ENCODE data around the gene MSX1. TPM values are rescaled to one million over a fixed set of nuclear protein-coding genes. Genes with fewer than 3 reads are reported as not detected.

Gene MSX1
- polyA plus RNA-seq, 3 donors from 2014 or later: 0.19 TPM; not detected in 2

DNA sequence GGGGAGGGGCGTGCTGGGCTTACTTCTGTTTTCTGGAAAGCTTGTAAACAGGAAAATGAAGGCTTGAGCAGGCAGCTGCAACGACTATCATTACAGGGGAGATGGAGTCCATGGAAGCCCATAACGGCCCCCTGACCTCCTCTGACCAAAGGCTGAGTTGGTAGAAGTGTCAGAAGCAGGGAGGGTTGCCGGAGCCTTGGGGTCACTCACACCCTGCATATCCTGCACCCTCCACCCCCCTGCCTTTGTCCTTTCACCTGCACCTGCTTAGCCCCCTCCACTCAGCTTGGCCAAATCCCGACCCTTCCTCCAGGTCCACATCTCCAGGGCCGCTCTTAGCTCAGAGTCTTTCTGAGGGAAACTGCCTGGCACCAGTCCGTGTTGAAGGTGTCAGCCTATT lies 12.5 kb upstream of the MSX1 start:
- no peaks in the 10 kb centered on the region for H3K9me3 Mint-ChIP-seq
- peaks cover 7 to 10% (median 8%) of the 10 kb centered on the region in 3 donors for H3K27me3 Mint-ChIP-seq (ENCODE audit: low read depth in 3 of 3)

DNA sequence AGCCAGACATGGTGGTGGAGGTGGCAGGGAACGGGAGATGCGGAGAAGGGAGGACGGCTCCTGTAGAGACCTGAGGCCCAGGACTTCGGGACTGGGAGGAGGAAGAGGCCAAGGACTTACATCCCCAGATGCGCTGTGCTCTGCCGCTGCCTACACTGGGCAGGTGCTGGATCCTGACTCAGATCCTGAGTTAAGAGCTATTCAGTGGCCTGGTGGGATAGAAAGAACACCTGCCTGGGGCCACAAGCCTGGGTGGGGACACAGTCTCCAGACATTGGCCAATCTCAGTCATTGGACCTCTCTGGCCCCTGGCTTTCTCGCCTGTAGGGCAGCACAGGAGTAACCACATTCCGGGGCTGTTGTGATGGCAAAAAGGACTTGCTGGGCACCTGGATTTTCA lies 10.9 kb upstream of the MSX1 start:
- Mint-ChIP-seq H3K27me3 (ENCODE audit: low read depth in 3 of 3) (peaks cover 11 to 20% (median 20%) of the 10 kb centered on the region in 3 donors), H3K4me3 (no peak overlapping the region), H3K36me3 (peaks cover 0 to 3% (median 0%) of the 10 kb centered on the region in 3 donors), H3K9me3 (no peaks in the 10 kb centered on the region), H3K27ac (no peak overlapping the region), H3K4me1 (peaks cover 12% of the 10 kb centered on the region in 2 donors)
- no peak for DNase-seq

More for the DNA sequence above, 12.5 kb upstream of the MSX1 start:
- Mint-ChIP-seq H3K4me1 (peaks cover 0 to 3% of the 10 kb centered on the region in 2 donors), H3K4me3 (no peak overlapping the region), H3K36me3 (peaks cover 0 to 3% (median 0%) of the 10 kb centered on the region in 3 donors), H3K27ac (no peak overlapping the region)
- DNase-seq: no peak

DNA sequence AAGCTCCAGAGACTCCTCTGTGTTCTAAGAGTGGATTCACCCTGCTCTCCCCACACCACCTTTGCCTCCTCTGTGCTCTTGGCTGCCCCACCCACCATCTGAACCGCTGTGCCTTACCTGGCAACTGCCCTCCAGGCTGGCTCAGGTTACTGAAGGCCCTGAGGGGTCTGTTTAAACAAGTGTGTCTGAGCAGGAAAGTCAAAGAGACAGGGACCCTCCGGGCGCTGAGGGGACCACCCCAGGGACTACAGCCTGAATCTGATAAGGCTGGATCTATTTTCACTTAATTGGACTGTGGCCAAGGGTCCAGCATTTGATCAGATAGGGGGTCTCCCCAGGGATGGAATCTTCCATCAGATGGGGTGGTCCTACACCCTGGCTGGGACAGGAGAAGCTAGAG lies 10.4 kb upstream of the MSX1 start:
- no peak overlapping the region for H3K27ac Mint-ChIP-seq
- no peaks in the 10 kb centered on the region for H3K9me3 Mint-ChIP-seq
- peaks cover 12 to 23% (median 20%) of the 10 kb centered on the region in 3 donors for H3K27me3 Mint-ChIP-seq (ENCODE audit: low read depth in 3 of 3)
- no peak overlapping the region for H3K4me3 Mint-ChIP-seq
- H3K4me1 Mint-ChIP-seq: peaks cover 13 to 16% of the 10 kb centered on the region in 2 donors
- no peak for DNase-seq
- H3K36me3 Mint-ChIP-seq: peaks cover 0 to 3% (median 0%) of the 10 kb centered on the region in 3 donors

DNA sequence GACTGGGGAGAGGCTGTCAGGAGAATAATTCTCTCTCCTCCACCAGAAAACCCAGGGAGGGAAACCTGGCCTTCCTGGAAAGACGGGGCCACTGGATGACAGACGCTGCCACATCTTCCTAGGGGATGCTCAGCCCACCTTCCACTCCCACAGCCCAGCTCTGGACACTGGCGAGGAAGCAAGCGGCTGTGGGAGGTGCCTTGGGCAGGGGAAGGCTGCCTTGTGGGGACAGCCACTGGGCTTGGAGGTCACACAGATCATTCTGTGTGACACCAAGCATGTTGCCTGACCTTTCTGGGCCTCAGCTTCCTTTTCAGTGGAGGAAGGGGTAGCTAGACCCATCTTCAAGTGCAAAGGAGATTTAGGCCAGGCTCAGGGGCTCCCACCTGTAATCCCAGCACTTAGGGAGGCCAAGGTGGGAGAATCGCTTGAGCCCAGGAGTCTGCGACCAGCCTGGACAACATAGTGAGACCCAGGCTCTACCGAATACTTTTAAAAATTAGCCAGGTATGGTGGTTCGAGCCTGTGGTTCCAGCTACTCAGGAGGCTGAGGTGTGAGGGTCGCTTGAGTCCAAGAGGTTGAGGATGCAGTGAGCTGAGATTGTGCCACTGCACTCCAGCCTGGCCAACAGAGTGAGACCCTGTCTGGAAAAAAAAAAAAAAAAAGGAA lies 9.8 kb upstream of the MSX1 start:
- Mint-ChIP-seq H3K27ac (no peak overlapping the region), H3K4me3 (no peak overlapping the region), H3K4me1 (peaks cover 16 to 21% of the 10 kb centered on the region in 2 donors), H3K27me3 (ENCODE audit: low read depth in 3 of 3) (peaks cover 12 to 25% (median 24%) of the 10 kb centered on the region in 3 donors), H3K36me3 (peaks cover 0 to 3% (median 0%) of the 10 kb centered on the region in 3 donors), H3K9me3 (no peaks in the 10 kb centered on the region)
- DNase-seq: no peak

DNA sequence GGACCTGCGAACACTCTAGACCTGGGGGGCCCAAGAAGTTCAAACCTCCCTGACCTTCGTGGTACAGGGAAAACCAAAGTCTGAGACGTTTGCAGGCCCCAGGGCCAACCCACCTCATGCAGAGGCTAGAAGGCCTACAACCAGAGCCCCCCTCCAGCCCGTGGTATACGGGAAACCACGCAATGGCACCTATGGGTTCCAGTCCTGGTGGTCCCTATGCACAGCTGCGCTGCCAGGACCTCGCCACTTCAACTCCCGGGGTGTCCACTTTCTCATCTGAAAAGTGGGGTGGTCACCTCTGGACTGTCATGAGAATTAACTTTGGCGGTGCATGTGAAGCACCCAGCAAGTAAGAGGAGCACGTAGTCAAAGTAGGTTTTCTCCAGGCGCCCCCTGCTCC lies 8.4 kb upstream of the MSX1 start:
- peaks cover 0 to 2% (median 0%) of the 10 kb centered on the region in 3 donors for H3K36me3 Mint-ChIP-seq
- DNase-seq: no peak
- peaks cover 16 to 32% of the 10 kb centered on the region in 2 donors for H3K4me1 Mint-ChIP-seq
- no peak overlapping the region for H3K27ac Mint-ChIP-seq
- H3K27me3 Mint-ChIP-seq (ENCODE audit: low read depth in 3 of 3): peaks cover 17 to 37% (median 35%) of the 10 kb centered on the region in 3 donors
- H3K4me3 Mint-ChIP-seq: peak overlapping the region in 2 of 5 donors; percentile 18
- H3K9me3 Mint-ChIP-seq: no peaks in the 10 kb centered on the region

DNA sequence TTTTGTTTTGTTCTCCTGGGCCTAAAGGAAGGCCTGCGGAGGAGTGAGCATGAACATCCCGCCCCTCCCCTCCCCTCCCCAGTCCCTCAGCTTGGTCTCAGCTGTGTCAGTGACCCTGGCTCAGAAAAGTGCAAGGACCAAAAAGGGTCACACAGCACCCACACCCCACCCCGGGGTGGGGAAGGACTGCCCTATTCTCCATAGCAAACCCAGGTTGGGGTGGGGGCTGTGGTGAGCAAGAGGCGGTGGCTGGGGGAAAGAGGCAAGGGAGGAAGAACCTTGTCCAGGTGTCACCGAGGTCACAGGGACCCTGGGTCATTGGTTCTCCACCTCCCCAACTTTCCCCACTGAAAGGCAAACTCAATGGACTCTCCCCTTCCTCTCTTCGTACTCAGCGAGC lies 7.6 kb upstream of the MSX1 start:
- peaks cover 19 to 41% of the 10 kb centered on the region in 2 donors for H3K4me1 Mint-ChIP-seq
- peaks cover 22 to 43% (median 39%) of the 10 kb centered on the region in 3 donors for H3K27me3 Mint-ChIP-seq (ENCODE audit: low read depth in 3 of 3)
- peak overlapping the region in 1 of 5 donors; percentile 27 for H3K4me3 Mint-ChIP-seq
- H3K36me3 Mint-ChIP-seq: no peaks in the 10 kb centered on the region
- H3K27ac Mint-ChIP-seq: no peak overlapping the region
- no peaks in the 10 kb centered on the region for H3K9me3 Mint-ChIP-seq
- no peak for DNase-seq

DNA sequence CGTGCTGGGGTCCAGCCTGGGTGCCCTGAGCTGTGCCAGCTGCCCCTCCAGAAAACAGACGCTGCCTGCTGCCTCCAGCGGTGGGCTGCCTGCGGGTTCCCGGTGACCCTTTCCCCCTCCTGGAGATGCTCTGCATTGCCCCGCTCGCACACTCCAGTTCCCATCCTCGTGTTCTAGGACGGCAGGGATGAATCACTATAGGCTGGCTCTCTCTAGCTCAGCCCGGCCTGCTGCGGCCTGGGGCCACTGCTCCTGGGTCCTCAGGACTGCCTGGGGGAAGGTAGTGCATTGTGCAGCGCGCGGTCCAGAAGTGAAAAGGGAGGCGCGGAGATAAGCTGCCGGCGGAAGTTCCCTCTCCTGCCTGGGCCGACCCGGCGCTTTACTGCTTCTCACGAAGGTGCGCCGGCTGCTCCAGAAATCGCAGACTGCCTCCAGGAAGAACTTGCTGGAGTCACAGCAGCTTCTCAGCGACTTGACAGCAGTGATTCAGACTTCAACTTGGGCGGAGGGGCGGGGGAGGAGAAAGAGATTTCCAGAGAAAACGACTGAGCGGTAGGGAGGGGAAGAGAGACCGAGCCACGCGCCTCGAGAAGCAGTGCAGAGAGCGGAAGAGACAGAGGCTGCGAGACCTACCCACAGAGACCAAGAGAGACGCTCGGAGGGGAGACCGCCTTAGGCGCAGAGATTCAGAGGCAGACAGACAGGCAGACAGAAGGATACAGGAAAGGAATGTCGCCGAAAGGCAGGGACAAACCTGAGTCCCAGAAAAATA lies 6.7 kb upstream of the MSX1 start:
- peaks cover 0 to 2% (median 0%) of the 10 kb centered on the region in 6 donors for H3K9me3 Mint-ChIP-seq
- peak overlapping the region in 2 of 6 donors; percentile 18 to 60 for H3K27ac Mint-ChIP-seq
- no peaks in the 10 kb centered on the region for H3K36me3 Mint-ChIP-seq
- peak overlapping the region; percentile 82 to 91 (median 87) for H3K4me3 Mint-ChIP-seq
- H3K27me3 Mint-ChIP-seq (ENCODE audit: low read depth in 3 of 3): peaks cover 26 to 51% (median 48%) of the 10 kb centered on the region in 3 donors
- H3K4me1 Mint-ChIP-seq: peaks cover 26 to 46% of the 10 kb centered on the region in 2 donors
- no peak for DNase-seq

DNA sequence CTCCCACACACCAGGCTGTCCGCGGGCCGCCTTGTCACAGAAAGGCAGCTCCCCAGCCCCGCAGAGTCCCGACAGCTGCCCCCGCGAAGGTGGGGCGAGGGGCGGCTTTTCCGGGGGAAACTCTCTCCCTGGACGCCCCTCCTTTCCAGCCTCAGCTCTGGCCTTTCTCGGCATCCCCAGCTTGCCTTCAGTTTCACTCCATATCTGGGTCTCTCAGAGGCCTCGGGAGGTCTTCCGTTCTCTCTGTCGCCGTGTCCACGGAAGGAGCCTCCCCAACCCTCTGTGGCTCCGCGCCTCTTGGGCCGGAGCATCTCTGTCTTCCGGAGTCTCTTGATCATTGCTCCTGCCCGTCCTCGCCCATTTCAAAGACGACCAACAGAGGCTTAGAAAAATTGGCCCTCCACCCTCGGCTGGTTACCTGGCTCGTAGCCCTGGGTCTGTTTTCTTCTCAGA lies 6.1 kb upstream of the MSX1 start:
- no peak for DNase-seq
- Mint-ChIP-seq H3K36me3 (no peaks in the 10 kb centered on the region), H3K9me3 (peaks cover 0 to 2% (median 0%) of the 10 kb centered on the region in 6 donors), H3K27ac (peak overlapping the region in 2 of 6 donors; percentile 58 to 60), H3K4me1 (peaks cover 27 to 53% of the 10 kb centered on the region in 2 donors), H3K27me3 (ENCODE audit: low read depth in 3 of 3) (peaks cover 28 to 54% (median 52%) of the 10 kb centered on the region in 3 donors), H3K4me3 (peak overlapping the region; percentile 82 to 91 (median 87))

DNA sequence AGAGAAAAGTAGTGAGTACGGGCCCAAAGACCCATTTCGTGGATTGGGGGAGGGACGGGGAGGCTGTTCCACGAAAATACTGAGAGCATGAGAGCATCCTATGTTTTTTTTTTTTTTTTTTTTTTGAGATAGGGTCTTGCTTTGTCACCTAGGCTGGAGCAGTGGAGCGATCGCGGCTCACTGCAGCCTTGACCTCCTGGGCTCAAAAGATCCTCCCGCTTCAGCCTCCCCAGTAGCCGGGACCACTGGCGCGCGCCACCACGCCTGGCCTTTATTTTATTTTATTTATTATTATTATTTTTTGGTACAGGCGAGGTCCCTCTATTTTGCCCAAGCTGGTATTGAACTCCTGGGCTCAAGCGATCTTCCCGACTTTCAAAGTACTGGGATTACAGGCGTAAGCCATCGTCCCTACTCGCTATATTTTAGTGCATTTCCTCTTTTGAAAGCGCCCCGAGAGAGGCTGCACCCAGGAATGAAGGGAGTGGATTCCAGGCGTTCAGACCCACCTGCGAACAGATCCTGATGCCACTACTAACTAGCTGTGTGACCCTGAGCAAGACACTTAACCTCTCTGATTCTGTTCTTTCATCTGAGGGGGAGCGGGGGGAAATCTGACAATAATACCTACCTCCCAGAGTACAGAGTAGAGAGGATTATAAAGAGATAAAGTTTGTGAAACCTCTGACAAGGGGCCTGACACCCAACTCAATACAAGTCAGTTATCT lies 5.4 kb upstream of the MSX1 start:
- peaks cover 0 to 2% (median 0%) of the 10 kb centered on the region in 6 donors for H3K9me3 Mint-ChIP-seq
- no peak for DNase-seq

DNA sequence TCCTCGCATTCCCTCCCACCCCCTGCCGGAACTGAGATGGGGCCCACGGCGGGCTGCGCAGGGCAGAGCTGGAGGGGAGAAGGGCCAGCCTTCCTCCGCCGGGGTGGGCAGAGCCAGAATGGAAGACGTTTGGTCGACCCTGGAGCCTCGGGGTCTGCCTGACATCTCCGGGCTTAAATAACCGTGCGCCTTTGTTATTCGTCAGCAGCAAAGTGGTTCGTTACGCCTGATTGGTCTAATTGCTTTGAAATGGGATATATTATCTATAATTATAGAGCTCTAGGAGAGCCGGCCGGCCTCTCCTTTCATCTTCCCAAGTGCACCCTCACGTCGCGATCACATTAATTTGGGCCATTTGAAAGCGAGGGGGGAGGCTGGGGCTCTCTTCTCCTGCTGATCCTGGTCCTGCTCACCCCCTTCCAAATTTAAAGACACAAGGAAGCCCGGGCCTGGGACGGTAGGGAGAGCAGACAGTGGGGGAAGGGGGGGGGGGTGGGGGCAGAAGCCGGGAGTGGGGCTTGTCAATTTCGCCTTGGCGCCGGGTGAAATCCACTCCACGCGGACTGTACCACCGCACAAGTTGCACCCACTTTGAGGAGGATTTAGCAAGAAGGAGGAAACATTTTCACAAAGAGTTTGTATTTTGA lies 4.7 kb upstream of the MSX1 start:
- peak overlapping the region in 2 of 5 donors; percentile 5 to 67 for H3K4me3 Mint-ChIP-seq
- H3K27ac Mint-ChIP-seq: no peak overlapping the region
- DNase-seq: no peak
- H3K4me1 Mint-ChIP-seq: peaks cover 31 to 62% of the 10 kb centered on the region in 2 donors
- H3K27me3 Mint-ChIP-seq (ENCODE audit: low read depth in 3 of 3): peaks cover 31 to 62% (median 61%) of the 10 kb centered on the region in 3 donors
- no peaks in the 10 kb centered on the region for H3K36me3 Mint-ChIP-seq
- peaks cover 0 to 2% (median 0%) of the 10 kb centered on the region in 6 donors for H3K9me3 Mint-ChIP-seq

More for the DNA sequence above, 5.4 kb upstream of the MSX1 start:
- Mint-ChIP-seq H3K27ac (peak overlapping the region in 1 of 6 donors; percentile 35), H3K27me3 (ENCODE audit: low read depth in 3 of 3) (peaks cover 32 to 61% (median 59%) of the 10 kb centered on the region in 3 donors), H3K4me1 (peaks cover 30 to 59% of the 10 kb centered on the region in 2 donors), H3K36me3 (no peaks in the 10 kb centered on the region), H3K4me3 (peak overlapping the region; percentile 82 to 91 (median 87))

DNA sequence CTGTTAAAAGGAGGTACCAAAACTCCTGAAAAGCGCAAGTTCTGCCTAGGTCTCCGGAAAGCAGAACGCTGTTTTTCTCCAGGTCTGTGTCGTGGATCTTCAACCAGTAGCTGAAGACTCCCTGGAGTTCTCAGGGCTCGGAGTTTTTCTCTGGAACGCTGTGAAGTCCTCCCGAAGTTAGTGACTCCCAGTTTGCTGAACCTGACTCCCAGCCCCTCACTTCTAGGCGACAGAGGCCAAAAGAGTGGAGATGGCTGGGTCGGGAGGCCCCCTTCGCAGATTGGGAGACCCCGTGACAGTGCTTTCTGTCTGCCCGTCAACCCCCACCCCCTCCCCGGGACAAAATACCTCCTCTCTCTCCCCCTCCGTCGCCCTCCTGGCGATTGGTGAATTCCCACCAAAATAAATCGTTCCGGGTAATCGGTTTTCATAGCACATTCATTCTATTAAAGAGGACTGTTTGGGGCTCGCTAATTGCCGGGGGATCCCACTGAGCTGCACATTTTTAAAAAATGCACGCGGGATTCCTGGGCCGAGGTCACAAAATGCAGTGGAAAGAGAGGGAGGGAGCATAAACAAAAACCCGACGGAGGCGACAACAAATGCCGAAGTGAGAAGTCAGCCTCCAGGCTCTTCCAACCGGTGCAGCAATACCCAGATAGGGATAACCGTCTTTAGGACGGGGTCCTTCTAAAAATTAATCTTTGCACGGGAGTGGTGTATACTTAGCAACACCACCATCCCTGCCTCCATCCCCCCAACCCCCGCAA lies 4.0 kb upstream of the MSX1 start:
- H3K4me1 Mint-ChIP-seq: peaks cover 33 to 64% of the 10 kb centered on the region in 2 donors
- no peaks in the 10 kb centered on the region for H3K36me3 Mint-ChIP-seq
- DNase-seq: no peak
- H3K4me3 Mint-ChIP-seq: peak overlapping the region in 3 of 5 donors; percentile 8 to 65 (median 8)
- peaks cover 32 to 63% (median 60%) of the 10 kb centered on the region in 3 donors for H3K27me3 Mint-ChIP-seq (ENCODE audit: low read depth in 3 of 3)
- H3K9me3 Mint-ChIP-seq: peaks cover 0 to 2% (median 0%) of the 10 kb centered on the region in 6 donors
- peak overlapping the region in 2 of 6 donors; percentile 26 to 49 for H3K27ac Mint-ChIP-seq
